Fibroblast of the conjunctiva (primary cell): ENCODE data around the gene PRDM8.
"Not testable (repeated sequence)": the region's sequence is repeated elsewhere in the genome, so short reads cannot be mapped to it uniquely, and the experiment has no call there.

ENCODE experiments used
- DNase-seq: peaks from one replicate; pipeline ENCODE4 v3.0.0-alpha.2; 2010; ENCODE audit warnings: low read depth

PRDM8 gene

GRCh38 chr4:80196922-80197573 lies at the start of gene PRDM8:
PRDM8 (plus strand) TSS chr4:80197503; CDS start chr4:80200081, 2,578 bp downstream.
- no peak for DNase-seq

GRCh38 chr4:80150387-80151180 lies 46.7 kb upstream of the PRDM8 start:
- DNase-seq: no peak

GRCh38 chr4:80151981-80152380 lies 45.3 kb upstream of the PRDM8 start:
- no peak for DNase-seq

- DNase-seq: no peak
These were observed 43.3 kb upstream of the PRDM8 start for GRCh38 chr4:80153874-80154544.

GRCh38 chr4:80154545-80154933 lies 42.8 kb upstream of the PRDM8 start:
- DNase-seq: no peak

GRCh38 chr4:80155316-80155982 lies 41.9 kb upstream of the PRDM8 start:
- DNase-seq: no peak

- DNase-seq: no peak
These were observed 40.9 kb upstream of the PRDM8 start for GRCh38 chr4:80156410-80156809.

GRCh38 chr4:80161413-80162058 lies 35.8 kb upstream of the PRDM8 start:
- DNase-seq: no peak

- DNase-seq: no peak
These were observed 34.9 kb upstream of the PRDM8 start for GRCh38 chr4:80162418-80162817.

- no peak for DNase-seq
These were observed 31.4 kb upstream of the PRDM8 start for GRCh38 chr4:80165855-80166254.

- DNase-seq: no peak
These were observed 26.1 kb upstream of the PRDM8 start for GRCh38 chr4:80171251-80171650.

GRCh38 chr4:80171656-80172055 lies 25.6 kb upstream of the PRDM8 start:
- no peak for DNase-seq

GRCh38 chr4:80172203-80172602 lies 25.1 kb upstream of the PRDM8 start:
- DNase-seq: no peak

- DNase-seq: no peak
These were observed 23.9 kb upstream of the PRDM8 start for GRCh38 chr4:80173401-80173800.

- no peak for DNase-seq
These were observed 23.5 kb upstream of the PRDM8 start for GRCh38 chr4:80173841-80174240.

GRCh38 chr4:80177793-80178192 lies 19.5 kb upstream of the PRDM8 start:
- not testable (repeated sequence) for DNase-seq

- no peak for DNase-seq
These were observed 18.3 kb upstream of the PRDM8 start for GRCh38 chr4:80178964-80179363.

GRCh38 chr4:80179637-80180161 lies 17.6 kb upstream of the PRDM8 start:
- DNase-seq: no peak

- no peak for DNase-seq
These were observed 16.6 kb upstream of the PRDM8 start for GRCh38 chr4:80180743-80181142.

GRCh38 chr4:80182237-80182866 lies 15.0 kb upstream of the PRDM8 start:
- DNase-seq: no peak
